GM21423 (cell line): Measurements from ENCODE around the gene ABHD11.
"Not testable (repeated sequence)": the region's sequence is repeated elsewhere in the genome, so short reads cannot be mapped to it uniquely, and the experiment has no call there.

Source experiments
- ATAC-seq: cut with Tn5 transposase; IDR thresholded peaks from one replicate; pipeline ENCODE4 v1.9.1; 2021; ENCODE audit warnings: mild to moderate bottlenecking, moderate library complexity; ENCODE audit not compliant: unreplicated experiment

ABHD11 gene

GRCh38 chr7:73720443-73720842 lies 18.2 kb downstream of the ABHD11 start:
- ATAC-seq, result not testable (repeated sequence)

- no peak for ATAC-seq
These were observed 18.8 kb downstream of the ABHD11 start for GRCh38 chr7:73719806-73720169.

DNA sequence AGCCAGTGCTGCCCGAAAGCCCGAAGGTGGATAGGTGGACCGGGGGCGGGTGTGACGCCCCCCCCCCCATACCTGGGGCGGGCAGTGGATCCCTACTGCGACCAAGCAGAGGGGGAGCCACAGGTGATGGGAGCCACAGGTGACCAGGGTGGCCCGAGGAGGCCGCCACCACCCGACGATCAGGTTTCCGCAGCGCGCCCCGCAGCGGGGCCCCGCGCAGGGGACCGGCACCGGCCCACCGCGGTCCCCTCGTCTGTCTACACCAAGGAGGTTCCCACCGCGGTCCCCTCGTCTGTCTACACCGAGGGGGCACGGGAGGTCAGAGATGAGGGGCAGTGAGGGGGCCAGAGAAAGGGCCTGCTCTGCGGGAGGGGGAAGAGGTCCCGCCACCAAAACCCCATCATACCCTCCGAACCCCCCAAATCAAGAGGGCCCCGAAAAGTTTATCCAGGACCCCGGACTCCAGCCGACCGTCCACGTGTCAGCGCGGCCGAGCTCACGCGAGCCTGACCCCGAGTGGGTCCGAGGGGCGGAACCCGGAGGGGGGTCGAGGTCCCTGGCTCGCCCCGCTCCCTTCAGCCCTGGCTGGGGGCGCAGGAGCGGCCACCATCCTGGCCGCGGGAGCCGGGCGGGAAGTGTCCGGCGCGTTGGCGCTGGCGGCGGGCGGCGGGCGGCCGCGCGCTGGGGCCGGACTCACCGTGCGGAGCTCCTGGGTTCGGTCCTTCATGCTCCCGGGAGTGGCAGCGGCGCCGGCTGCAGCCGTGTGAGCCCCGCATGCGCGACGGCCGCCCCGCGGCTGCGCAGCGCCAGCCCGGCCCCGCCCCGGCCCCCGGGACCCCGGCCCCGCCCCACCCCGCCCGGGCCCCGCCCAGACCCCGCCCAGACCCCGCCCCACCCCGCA lies 19.4 kb downstream of the ABHD11 start, which contains the start of gene STX1A:
Gene STX1A (minus strand): TSS at position 765 of the 901 bp plus-strand sequence. CDS start 38 bp downstream, at position 727.
- ATAC-seq, result peak; percentile 69

GRCh38 chr7:73718438-73718881 lies 20.1 kb downstream of the ABHD11 start:
- no peak for ATAC-seq

DNA sequence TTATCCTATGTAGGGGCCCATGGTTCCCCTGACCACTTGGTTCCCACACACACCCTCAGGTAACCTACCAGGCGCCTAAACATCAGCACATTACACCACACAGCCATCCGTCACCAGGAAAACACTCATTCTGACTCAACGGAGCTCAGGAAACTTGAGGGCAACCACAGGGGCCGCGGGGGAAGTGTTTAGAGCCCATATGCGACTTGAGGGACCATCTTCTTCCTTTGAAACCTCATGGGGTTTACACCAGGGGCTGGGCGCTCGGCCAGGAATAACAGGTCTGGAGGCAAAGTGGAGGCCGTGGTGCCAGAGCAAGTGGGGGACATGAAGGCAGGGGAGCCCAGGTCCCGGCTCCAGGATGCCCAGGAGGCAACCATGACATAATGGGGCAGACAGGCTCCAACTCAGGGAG lies 20.6 kb downstream of the ABHD11 start:
- ATAC-seq, result no peak

GRCh38 chr7:73717025-73717807 lies 21.4 kb downstream of the ABHD11 start:
- no peak for ATAC-seq

DNA sequence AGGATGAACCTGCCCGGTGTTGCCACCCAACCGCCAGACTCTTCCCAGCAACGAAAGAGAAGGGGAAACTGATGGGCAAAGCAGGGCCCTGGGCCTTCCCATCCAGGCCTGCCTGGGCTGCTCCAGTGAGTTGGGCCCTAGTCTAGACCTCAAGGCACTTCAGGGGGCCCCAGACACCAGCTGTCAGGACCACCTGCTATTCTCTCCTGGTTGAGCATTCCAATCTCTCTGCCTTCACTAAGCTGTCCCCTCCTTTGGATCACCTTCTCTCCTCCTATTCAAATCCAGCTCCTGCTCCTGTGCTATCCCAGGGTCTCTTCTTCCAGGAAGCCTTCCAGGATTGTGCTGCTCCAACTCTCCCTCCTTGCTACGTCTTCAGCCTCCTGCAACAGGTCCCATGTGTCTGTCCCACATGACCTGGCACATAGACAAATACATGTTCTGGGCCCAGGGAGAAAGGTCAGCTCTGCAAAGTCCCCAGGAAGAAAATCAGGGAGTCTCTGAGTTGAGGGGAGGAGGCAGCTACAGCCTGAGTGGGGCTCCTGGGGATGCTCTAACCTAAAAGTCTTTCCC lies 22.2 kb downstream of the ABHD11 start:
- ATAC-seq, result no peak

DNA sequence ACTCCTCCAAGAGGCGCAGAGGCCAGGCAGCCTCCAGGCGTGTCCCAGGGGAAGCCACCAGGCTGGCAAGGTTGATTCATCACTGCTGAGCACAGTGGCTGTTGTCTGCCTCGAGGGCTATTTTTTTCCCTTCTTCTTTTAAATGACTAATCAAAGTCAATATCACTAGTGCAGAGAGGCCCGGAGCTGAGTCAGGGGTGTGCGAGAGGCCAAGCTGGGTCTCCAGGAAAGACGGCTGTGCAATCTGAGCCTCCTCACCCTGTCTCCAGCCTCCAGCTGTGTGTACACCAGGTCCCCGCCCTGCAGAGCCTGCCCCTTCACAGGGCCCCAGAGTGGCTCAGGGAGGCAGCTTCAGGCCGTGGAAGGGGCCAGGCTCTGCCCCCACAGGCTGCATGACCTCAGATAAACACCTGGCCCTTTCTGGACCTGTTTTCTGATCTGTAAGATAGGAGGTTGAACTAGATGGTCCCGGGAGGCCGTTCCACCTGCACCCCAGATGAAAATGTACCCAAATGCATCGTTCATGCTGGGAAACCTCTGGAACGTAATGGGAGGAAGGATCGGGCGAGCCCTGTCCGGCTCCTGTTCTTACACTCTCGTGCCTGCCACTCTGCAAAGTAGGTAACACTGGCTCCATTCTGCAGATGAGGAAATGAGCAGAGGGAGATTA lies 22.8 kb downstream of the ABHD11 start:
- no peak for ATAC-seq

- not testable (repeated sequence) for ATAC-seq
These were observed 25.3 kb downstream of the ABHD11 start for GRCh38 chr7:73713319-73713718.

- ATAC-seq, result no peak
These were observed 25.8 kb downstream of the ABHD11 start for GRCh38 chr7:73712773-73713172.

DNA sequence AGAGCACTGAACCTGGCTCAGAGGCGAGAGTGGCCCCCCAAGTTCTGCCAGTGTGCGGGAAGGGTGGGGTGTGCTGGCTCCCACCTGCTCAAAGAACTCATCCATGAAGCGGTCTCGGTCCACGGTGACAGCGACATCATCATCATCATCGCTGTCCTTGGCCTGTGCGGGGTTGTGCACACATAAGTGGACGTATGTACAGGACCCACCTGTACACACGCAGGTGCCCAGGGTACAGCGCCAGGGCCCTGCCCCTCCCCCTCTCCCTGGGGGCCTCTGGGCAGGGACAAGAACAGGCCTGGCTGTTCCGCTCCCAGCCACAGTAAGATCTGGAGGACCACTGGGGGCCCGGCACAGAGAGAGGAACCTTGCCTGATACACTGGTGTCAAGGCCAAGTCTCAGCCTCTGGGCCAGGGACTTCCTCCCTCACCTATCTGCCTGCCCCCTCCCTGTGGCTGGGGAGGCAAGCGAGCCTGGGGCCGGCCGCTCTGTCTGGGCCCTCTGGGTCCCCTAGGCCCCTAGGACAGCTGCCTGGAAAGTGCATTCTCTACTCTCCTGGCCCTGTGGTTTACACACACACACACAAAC lies 29.5 kb downstream of the ABHD11 start:
- no peak for ATAC-seq

DNA sequence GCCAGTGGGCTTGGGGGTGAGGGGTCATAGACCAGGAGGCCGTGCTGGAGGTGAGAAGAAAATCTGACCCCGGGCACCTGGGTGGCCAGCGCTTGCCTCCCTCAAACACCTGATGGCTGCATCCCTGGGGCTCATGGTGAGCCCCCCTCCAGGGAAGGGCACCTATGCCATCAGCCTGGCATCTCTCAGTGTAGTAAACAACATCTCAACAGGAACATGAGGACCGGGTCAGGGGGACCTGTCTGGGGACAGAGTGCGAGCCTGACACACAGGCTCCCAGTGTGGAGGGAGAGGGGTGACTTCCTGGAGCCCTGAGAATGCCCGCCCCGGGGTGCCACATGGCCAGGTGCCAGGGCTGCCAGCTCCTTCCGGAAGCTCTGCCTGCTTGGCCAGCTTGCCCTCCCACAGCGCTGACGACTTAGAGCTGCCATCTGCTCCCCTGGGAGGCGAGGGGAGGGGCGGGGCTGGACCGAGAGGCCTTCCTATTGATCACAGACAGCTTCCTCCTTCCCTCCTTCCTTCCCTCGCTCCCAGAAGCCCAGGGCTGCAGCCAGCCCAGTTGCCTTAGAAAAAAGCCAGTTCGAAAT lies 31.5 kb downstream of the ABHD11 start:
- no peak for ATAC-seq

DNA sequence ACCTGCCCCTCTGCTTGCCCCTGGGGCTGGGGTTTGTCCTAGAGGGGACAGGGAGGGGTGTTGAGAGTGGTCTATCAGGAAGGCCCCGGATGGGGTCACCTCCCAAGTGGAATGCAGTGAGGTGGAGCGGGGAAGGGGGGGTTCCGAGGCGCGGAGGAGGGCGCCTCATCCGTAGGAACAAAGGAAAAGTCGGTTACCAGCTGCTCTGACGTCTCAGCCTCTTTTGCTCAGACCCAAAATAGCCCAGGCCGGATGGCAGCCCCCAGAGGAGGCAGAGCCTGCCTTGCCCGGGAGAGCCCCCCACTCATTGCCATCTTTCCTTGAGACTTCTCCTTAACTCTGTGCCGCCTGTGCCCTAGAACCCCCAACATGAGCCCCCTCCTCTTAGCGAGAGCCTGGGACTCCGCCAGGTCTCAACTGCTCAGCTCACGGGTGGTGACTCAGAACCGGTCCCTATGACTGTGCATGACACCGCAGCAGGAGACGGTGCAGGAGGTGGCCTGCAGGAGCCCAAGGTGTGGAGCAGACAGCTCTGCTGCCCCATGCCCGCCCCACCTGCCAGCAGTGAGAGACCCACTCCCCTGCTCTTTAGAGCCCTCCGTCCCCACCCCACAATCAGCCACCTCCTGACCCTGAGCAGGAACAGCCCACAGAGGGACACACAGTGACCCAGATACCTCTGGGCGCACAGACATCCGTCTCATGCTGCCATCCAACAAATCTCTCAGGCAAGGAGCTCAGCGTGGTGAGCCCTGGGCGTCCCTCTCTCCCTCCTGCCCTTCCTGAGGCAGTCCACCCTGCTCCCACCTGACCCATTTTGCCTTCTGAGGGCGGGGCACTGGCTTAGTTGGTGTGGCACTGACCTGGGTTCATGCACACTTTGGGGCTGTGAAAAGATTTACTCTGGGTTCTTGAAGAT lies 32.2 kb downstream of the ABHD11 start:
- no peak for ATAC-seq

DNA sequence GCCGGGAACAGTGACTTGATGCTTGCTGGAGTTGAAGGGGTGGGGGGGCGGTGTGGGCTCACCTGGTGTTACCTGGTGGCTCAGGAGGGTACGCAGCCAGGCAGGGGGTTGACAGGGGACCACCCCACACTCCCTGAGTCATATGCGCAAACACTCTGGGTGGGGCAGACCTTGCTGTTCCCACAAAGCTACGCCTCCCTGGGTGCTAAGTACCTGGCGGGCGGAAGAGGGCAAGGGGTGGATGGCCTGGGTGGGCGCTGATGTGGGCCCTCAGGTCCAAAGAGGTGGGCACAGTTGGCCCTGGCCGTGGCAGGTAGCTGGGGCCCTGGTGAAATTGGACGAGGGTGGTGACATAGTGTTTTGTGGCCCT lies 33.1 kb downstream of the ABHD11 start:
- no peak for ATAC-seq

DNA sequence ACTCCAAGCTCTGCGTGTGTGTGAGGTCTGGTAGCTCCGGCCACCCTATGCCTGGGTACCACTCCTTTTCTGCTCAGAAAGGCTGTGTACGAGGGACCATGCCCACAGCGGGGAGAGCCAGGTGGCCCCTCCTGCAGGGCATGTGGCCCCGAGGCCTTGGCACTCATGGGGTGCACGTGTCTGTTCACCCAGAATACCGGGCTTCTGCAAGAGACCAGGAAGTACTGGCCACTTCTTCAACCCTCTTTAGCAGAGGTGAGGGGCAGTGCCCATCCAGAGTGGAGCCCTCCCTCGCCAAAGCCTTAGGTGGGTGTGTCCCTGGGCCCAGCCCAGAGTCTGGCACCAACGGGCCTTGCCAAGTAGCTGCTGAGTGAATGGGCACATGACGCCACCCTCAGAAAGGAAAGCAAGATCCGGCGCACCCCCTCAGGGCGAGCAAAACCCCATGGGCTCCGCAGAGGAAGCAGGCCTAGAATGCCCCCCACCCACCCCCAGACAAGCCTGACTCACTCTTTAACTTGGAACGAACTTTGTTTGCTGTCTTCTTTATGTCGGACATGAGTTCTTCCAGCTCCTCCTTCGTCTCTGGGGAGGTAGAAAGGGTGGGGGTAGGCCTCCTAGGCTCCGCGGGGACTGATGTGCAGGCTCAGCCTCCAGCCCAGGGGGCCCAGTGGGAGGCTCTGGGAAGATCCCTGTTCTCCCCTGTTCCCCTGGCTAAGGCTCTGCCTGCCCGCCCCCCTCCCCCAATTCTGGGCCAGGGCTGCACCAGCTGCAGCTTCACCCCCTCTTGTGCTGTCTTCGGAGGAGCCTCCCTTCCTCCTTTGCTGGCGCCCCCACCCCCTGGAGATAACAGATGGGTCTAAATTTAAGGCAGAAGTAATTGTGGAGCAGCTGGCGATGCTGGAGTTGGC lies 33.7 kb downstream of the ABHD11 start:
- ATAC-seq, result no peak

GRCh38 chr7:73703757-73704639 lies 34.6 kb downstream of the ABHD11 start:
- ATAC-seq, result no peak

- ATAC-seq, result no peak
These were observed 35.4 kb downstream of the ABHD11 start for GRCh38 chr7:73703225-73703624.
